ENCODE data around the gene NALCN.

DNA sequence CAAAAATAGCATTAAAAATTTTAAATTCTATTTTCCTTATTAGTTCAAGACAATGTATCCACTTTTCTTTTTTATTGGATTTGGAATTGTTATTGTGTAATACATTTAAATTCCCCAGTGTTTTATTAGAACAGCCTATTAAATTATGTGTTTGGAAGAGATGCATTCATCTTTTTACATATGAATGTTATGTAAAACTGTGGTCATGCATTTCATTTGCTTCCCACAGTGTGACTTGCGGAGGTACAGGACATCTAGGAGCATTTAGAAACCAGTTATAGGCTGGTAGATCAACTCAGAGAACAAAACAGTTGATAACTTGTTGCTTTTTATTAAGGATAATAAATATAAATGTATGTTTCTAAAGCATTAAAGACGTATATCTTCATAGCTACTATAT lies 406.2 kb downstream of the NALCN start:
- TF ChIP-seq, protein P1, sequence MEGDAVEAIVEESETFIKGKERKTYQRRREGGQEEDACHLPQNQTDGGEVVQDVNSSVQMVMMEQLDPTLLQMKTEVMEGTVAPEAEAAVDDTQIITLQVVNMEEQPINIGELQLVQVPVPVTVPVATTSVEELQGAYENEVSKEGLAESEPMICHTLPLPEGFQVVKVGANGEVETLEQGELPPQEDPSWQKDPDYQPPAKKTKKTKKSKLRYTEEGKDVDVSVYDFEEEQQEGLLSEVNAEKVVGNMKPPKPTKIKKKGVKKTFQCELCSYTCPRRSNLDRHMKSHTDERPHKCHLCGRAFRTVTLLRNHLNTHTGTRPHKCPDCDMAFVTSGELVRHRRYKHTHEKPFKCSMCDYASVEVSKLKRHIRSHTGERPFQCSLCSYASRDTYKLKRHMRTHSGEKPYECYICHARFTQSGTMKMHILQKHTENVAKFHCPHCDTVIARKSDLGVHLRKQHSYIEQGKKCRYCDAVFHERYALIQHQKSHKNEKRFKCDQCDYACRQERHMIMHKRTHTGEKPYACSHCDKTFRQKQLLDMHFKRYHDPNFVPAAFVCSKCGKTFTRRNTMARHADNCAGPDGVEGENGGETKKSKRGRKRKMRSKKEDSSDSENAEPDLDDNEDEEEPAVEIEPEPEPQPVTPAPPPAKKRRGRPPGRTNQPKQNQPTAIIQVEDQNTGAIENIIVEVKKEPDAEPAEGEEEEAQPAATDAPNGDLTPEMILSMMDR (IDR thresholded peaks at IDR 0.05; ENCODE audit: poor library complexity): no peak
- TF ChIP-seq EZH2 (IDR thresholded peaks at IDR 0.05; ENCODE audit: borderline replicate concordance): no peak

All from hepatocyte (in vitro differentiated cells).